GM21447 (cell line): ENCODE data around the gene PAQR5.
"Not testable (repeated sequence)": the region's sequence is repeated elsewhere in the genome, so short reads cannot be mapped to it uniquely, and the experiment has no call there.

Experiments used
- ATAC-seq: cut with Tn5 transposase; IDR thresholded peaks from one replicate; pipeline ENCODE4 v1.9.1; 2021; ENCODE audit not compliant: unreplicated experiment

PAQR5 gene

DNA sequence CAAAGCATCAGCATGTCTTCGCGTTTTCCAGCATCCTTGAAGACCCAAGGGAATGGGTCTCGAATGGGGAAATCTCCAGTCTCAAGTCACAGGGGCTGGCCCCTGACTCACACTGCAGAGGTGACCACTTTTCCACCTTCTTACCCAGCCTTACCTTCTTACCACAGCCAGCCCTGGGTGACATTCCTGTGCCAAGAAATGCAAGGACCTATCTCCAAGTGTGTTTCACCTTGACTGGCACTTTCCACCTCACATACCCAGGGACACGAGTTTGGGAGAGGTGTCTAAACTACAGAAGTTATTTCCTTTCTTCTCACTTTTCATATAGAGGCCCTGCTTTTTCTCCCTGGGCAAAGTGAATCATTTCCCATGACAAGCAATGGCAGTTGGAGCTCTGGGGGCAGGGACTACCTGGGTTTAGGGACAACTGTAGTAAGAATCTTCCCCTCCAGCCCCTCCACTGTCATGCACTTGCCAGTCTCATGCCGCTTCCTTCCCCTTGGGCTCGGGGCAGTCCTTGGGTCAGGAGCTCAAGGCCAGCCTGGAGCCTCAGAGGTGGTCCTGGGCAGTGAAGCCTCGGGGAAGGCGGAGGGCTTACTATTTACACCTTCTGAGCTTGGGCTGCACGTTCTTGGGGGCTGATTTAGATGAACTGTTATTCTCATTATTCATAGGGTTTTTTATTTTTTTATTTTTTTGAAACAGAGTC is 16.8 kb downstream of the PAQR5 start:
- ATAC-seq: no peak

DNA sequence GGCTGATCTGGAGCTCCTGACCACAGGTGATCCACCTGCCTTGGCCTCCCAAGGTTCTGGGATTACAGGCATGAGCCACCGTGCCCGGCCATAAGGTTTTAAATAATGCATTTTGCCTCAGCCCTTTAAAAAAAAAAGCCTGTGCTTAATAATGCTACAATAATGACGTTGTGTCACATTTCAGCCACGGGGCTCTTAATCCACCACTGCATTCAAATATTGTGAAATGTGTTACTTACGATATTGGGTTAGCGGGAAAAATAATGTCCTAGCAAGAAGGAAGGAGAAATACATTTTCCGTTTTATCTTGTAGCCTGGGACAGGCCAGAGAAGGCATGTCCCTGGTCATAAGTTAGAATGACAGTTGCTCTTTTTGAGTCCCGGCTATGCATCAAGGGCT is 17.6 kb downstream of the PAQR5 start:
- ATAC-seq: no peak

DNA sequence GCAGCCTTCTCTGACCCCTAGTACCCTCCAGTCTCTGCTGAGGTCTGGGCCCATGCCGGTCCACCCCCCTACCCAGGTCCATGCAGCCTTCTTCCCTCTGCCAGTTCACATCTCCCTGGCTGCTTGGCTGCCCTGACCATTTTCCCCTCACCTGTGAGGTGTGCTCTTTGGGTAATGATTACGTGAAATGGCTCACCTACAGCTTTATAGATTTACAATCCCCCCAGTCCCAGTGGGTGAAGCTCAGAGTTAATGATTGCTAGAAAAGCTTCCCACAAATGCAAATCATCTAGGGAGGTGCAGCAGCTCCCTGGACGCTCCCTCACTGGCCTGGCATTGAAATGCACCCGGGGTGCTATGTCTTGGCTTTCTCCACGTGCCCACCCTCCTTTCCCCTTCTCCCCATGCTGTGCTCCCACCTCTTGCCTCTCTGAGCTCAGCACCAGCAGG is 18.7 kb downstream of the PAQR5 start:
- no peak for ATAC-seq

- ATAC-seq: no peak
These were observed 19.3 kb downstream of the PAQR5 start for GRCh38 chr15:69318033-69318432.

- no peak for ATAC-seq
These were observed 21.0 kb downstream of the PAQR5 start for GRCh38 chr15:69319384-69320375.

GRCh38 chr15:69320977-69321554 is 22.4 kb downstream of the PAQR5 start:
- ATAC-seq: no peak

DNA sequence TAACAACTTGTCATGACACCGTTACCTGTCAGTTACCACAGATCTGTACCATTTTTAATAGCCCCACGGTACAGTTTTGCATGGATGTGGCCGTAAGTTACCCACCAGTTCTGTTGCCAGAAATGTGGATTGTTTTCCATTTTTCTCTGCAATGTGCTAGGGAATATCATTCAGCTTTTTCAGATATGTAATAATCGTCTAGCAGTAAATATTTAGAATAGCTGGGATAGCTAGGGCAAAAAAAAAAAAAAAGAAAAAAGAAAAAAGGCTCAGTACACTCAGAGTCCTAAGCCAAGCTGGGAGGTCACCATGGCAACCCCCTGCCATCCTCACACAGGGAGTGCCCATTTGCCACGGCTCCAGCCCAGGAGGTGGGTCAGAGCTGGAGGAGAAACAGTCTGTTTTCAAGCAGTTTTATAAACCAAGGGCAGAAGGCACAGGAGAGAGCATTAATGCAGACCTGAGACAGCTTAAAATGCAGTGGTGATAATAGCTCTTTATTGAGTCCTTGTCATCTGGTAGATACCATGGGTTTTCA is 25.2 kb downstream of the PAQR5 start:
- ATAC-seq: no peak

DNA sequence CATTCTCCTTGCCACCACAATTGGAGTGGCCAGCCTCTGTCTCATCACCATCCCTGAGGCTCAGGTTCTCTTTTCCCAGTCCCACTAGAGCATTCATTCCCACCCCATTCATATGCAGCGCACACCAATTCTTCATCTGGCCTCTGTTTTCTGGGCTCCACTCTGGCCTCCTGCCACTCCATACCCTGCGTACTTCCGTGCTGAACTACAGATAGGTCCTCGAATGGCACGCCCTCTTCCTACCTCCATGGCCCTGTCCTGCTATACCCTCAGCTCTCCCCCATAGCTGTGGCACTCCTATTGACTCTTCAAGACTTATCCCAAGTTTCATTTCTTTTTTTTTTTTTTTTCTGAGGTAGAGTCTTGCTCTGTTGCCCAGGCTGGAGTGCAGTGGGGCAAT is 25.9 kb downstream of the PAQR5 start:
- no peak for ATAC-seq

GRCh38 chr15:69325456-69325971 is 26.8 kb downstream of the PAQR5 start:
- ATAC-seq: no peak

DNA sequence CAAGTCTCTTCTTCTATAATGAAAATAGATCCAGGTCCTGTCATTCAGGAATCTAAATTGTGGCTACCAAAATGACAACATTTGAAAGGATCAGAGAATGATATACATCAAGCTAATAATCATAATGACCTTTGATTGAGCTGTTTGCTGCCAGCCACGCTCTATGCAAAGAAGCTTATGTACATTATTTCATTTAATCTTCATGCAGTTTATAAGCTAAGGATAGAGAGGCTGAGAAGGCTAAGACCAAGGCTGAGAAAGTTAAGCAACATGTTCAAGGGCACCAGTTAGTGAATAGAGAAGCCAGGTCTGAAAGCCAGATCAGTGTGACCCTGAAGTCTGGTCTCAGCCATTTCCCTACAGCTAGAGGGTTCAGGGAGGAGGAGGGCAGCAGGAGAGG is 29.4 kb downstream of the PAQR5 start:
- no peak for ATAC-seq

DNA sequence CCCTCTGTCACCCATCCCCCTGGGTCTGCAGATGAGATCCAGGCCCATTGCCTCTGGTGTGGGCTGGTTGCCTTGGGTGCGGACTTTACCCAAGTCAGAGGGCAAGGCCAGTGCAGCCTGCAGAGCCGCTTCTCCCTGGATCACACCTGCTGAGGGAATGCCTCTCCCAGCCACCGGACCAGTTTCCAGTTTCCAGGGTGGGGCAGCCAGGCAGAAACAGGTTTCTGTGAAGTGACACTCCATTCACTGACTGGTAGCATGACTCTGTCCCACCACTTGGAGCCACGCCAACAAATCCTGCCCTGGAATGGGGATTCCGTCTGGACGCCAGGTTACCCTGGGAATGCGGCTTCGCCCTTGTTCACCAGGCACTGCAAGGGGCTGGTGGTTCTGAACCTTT is 30.0 kb downstream of the PAQR5 start:
- no peak for ATAC-seq

DNA sequence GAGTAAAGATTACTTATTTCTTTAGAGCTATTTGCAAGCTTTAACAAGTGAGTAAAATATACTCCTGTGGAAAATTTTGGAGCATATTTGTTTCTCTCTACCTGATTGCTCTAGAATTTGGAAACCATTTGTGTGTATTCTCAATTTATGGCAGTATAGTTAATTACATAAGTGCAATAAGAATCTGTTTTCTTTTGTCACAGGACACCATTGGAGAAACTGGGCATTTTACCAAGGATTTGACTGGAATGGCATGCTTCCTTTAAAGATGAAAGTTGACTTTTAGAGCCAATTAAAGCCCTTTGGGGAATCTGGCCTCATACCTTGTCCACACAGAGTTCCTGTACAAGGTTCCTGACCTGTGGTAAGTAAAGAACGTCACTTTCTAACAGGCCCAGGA is 38.4 kb downstream of the PAQR5 start:
- ATAC-seq: no peak

- ATAC-seq: no peak
These were observed 40.0 kb downstream of the PAQR5 start for GRCh38 chr15:69338535-69339213.

GRCh38 chr15:69339214-69339543 is 40.5 kb downstream of the PAQR5 start:
- not testable (repeated sequence) for ATAC-seq

DNA sequence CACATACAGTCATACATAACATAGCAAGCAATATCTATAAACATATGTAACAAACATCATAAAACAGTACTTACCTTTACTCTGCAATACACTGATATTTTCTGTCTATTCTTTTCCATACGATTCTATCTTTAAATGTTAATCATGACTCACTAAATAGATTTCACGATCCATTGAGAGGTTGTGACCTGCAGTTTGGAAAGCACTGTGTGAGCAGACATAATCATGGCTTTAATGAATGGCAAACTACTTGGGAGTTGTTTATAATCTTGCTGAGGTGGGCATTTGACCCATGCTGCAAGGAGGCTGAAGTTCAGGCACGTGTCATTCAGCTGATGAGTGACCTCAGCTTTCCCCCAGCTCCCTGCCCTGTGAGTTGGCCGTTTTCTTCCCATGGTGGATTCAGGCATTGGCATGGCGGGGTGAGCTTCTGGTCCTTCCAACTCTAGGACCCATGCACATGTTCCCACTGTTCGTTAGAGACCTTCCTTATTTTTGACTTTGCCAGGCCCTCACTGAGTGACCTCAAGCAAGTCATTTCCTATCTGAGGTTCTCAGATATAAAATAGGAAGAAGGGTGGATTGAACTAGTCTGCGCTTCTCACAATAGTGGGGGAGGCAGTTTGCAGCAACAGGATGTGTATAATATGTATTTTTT is 41.7 kb downstream of the PAQR5 start:
- no peak for ATAC-seq

DNA sequence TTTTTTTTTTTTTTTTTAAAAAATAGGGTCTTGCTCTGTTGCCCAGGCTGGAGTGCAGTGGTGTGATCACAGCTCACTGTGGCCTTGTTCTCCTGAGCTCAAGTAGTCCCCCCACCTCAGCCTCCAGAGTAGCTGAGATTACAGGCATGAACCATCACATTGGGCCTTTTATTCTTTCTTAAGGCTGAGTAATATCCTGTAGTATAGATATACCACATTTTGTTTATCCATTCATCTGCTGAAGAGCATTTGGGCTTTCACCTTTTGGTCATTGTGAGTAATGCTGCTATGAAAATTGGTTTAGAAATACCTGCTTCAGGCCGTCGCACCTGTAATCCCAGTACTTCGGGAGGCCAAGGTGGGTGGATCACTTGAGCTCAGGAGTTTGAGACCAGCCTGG is 42.6 kb downstream of the PAQR5 start:
- no peak for ATAC-seq

DNA sequence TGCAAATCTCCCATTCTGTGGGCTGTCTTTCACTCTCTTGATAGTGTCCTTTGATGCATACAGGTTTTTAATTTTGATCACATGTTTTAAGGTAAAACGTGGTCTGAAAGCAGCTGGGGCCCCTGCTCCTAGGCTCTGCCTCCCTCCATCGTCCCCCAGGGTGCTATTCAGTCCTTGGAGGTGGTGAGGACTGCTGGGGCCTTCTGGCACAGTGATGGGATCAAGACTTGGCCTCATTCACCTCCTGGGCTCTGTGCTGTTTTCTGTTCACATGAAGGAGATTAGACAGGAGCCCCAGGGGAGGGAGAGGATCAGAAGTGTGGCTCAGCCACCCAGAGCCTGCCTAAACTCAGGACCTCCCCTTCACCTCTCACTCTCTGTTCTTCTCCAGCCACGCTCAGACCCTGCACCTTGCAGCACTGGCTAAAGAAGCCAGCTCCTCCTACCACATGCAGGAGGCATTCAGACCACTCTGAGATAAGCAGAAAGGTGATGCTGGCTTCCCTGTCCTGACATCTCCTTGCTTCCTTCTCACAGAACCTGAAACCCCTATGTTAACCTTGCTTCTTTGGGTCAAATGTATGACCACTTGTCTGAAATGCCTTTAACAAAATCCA is 43.9 kb downstream of the PAQR5 start:
- ATAC-seq: no peak

DNA sequence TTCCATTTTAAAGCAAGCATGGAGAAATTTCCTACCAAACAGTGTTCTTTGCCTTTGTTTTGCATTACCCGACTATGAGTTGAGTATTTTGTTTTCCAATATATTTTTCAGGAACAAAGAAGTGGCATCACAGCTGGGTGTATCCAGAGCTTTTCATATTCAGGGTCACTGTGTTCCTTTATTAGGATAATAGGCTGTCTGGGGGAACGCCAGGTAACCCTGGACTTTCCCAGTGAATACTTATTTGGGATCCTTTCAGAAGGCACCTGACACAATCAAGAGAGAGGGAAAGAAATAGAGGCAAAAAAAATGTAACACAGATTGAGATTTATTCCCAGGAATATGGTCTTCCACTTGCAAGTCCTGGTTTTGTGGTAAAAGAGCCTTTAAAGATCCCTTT is 44.4 kb downstream of the PAQR5 start:
- no peak for ATAC-seq

DNA sequence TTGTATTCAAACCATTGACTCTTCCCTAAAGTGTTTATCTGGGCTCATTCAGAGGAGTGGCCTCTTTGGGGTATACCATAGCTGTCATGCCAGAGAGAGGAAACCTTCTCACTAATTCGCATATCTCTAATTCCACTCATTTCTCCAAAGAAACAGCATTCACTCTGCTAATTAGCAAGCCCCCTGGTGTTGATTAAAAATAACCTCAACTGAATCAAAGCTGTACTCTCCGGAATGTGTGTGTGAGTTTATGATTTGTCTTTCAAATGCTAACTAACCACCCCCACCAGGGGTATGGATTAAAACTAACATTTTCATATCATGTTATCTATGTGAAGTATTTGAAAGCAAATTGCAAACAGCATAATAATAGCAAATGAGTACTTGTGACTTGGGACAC is 45.5 kb downstream of the PAQR5 start:
- no peak for ATAC-seq

DNA sequence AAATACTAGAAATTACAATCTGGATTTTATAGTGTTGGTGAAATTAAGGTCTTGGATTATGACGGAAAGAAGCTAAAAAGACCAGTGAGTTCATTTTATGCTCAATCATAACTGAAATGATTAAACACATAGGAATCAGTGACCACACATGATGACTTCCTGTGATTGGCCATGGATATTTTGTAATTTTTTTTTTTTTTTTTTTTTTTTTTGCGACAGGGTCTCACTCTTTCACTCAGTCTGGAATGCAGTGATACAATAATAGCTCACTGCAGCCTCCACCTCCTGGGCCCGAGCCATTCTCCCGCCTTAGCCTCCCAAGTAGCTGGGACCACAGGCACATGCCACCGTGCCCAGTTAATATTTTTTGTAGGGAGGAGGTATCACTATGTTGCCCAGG is 47.4 kb downstream of the PAQR5 start:
- no peak for ATAC-seq
